K562 (cell line): ENCODE data around the gene CSAD.

ENCODE experiments used
- ATF1 ChIP-seq, 2 experiments: fragments of 450-650 bp in 1 of 2; IDR thresholded peaks; 2 replicates each; pipeline ENCODE4 v1.6.1; 2016; ENCODE audit warnings: missing compliant biosample characterization in 1 of 2, missing genetic modification characterization in 1 of 2
- EZH2 ChIP-seq: IDR thresholded peaks from 2 replicates; pipeline ENCODE4 v1.6.1; 2012; ENCODE audit warnings: low read depth, mild to moderate bottlenecking, inconsistent platforms, low read length, borderline replicate concordance
- PRPF4 ChIP-seq: fragments of 200-400 bp; formaldehyde crosslinking; IDR thresholded peaks from one replicate; pipeline ENCODE4 v1.6.1; 2017; ENCODE audit warnings: low read length, low read depth, mild to moderate bottlenecking; ENCODE audit not compliant: insufficient read depth, poor library complexity, severe bottlenecking
- TF ChIP-seq, protein P1 (sequence below): sonication (generic); formaldehyde crosslinking; IDR thresholded peaks from 2 replicates; pipeline ENCODE4 v1.8.1; 2023; ENCODE audit warnings: mild to moderate bottlenecking, missing genetic modification reagents

DNA sequence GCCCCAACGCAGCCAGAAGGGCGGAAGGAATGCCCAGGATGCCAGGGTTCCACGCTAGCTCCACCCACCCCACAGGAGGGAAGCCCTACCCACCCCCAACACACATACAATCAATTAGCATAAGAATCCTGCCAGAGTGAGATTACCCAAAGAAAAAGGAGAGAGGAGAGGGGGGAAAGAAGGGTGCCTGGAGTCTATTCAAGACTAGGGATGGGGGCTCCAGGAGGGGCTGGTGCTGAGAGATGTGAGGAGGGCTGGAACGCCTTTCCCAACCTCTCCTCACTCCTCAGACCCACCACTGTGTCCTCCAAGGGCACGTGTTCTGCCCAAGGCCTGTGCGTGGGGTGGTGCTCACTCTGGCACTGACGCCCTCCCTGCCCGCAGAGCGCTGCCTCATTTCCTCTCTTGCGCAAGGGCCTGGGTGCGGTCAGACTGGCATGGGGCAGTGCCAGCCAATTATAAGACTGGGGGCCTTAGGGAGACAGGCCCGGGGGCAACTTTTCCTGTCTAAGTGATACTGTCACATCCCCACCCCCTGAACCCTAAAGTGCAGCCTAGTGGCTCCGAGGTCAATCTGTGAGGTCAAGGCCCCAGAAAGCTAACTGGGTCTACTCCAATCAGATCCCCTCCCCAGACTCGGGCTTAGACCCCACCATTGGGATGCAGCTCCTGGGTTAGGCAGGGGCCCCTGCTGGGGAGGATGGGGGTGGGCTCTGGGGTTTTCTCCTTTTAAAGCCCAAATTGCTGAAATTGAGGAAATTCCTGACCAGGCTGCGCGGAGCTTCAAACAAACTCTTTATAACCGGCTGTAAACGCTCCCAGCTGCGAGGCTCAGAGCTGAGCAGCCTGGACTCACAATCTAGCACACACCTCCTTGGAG, 36.6 kb upstream of the CSAD start:
- TF ChIP-seq, protein P1, sequence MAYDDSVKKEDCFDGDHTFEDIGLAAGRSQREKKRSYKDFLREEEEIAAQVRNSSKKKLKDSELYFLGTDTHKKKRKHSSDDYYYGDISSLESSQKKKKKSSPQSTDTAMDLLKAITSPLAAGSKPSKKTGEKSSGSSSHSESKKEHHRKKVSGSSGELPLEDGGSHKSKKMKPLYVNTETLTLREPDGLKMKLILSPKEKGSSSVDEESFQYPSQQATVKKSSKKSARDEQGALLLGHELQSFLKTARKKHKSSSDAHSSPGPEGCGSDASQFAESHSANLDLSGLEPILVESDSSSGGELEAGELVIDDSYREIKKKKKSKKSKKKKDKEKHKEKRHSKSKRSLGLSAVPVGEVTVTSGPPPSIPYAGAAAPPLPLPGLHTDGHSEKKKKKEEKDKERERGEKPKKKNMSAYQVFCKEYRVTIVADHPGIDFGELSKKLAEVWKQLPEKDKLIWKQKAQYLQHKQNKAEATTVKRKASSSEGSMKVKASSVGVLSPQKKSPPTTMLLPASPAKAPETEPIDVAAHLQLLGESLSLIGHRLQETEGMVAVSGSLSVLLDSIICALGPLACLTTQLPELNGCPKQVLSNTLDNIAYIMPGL (CRISPR knock-in tag), result no peak
- TF ChIP-seq EZH2 (no peak), PRPF4 (no peak), ATF1 (CRISPR knock-in tag; IDR thresholded peaks at IDR 0.05) (no peak), ATF1 (tag; IDR thresholded peaks at IDR 0.05) (no peak)
